Activated CD4-positive, alpha-beta T cell treated with anti-CD3 and anti-CD28 coated beads, Interleukin-2, amount 50 U/mL, for 24 hours (primary cell): ENCODE data around the gene DIAPH2.

Experiments
- DNase-seq, 2 donors: peaks; one replicate each; pipeline ENCODE4 v3.0.0-alpha.2; 2020; ENCODE audit warnings: low read depth in 1 of 2, low spot score in 1 of 2

DIAPH2 gene

DNA sequence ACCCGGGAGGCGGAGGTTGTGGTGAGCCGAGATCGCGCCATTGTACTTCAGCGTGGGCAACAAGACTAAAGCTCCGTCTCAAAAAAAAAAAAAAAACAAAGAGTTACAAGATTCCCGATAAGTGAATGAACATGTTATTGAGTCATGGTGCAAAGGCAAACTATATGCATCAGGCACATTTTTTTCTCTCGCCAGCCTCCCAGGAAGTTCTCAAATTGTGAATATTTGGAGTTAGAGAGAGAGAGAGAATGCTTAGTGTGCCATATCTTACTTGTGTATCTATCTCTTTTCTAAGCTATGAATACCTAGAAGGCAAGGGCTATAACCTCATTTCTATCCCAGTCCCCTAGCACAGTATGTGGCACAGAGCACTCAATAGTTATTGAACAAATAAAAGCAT, 599.9 kb downstream of the DIAPH2 start:
- no peak for DNase-seq

DNA sequence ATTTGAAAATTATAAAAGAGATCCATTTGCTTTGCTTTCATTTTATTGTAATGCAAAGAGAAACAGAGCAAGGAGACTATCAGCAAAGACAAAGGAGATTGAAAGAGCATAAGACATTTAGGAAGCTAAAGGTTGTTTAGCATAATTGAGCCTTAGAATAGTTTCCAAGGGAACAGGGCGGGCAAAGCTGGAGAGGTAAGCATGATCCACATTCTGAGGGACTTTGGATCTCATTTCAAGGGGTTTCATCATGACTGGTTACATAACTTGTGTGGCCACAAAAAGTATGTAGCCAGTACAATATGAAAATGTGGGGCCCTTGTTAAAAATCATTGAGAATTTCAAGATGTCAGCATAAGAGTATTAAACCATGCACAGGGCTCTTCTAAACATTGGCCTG, 605.6 kb downstream of the DIAPH2 start:
- DNase-seq = no peak

- DNase-seq = no peak
Observed at GRCh38 chrX:97294041-97294440, 609.4 kb downstream of the DIAPH2 start.

GRCh38 chrX:97295954-97296353, 611.3 kb downstream of the DIAPH2 start:
- DNase-seq = no peak

GRCh38 chrX:97306771-97307470, 622.3 kb downstream of the DIAPH2 start:
- no peak for DNase-seq

GRCh38 chrX:97308171-97308570, 623.5 kb downstream of the DIAPH2 start:
- DNase-seq = no peak

DNA sequence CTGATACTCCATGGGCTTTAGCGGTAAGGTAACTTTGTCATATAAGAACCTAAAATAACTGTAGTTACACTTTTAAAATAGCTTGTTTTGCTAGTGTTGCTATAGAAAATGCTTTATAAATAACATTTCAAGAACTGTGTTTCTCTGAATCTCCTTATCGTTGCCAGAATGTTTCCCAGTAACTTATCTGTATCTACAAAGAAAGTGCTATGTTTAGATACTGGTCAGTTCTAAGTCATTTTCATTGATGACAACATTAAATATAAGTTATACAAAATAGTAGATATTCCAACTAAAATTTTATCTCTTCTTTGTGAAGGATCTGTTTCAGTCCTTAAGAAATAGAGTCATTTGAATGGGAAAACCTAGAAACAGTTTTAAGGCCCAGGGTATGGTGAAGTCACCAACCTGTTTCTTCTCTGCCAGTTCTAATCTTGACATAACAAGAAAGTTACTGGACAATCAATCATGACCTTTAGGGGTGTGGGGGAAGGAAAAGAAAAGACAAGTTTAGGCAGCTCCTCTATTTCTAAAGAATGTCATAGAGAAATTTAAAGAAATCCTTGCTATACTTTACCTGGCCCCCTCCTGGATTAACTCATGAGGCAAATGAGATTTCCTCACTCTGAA, 625.0 kb downstream of the DIAPH2 start:
- no peak for DNase-seq

DNA sequence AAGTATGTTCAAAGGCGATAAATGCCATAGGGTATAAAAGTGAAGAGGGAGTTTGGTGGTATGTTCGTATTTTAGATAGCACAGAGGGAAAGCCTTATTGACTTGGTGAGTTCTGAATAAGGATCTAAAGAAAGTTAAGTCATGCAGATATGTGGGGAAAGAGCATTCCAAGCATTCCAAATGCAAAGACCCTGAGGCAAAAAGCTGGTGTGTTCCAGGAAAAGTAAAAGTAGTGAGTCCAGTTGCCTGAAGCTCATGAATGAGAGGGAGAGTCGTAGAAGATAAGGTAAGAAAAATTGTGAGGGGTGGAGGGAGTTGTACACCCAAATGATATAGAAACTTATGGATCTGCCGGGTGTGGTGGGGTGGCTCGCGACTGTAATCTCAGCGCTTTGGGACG, 625.7 kb downstream of the DIAPH2 start:
- no peak for DNase-seq

- DNase-seq = no peak
Observed at GRCh38 chrX:97311066-97311778, 626.6 kb downstream of the DIAPH2 start.

- DNase-seq = no peak
Observed at GRCh38 chrX:97314345-97314744, 629.7 kb downstream of the DIAPH2 start.

DNA sequence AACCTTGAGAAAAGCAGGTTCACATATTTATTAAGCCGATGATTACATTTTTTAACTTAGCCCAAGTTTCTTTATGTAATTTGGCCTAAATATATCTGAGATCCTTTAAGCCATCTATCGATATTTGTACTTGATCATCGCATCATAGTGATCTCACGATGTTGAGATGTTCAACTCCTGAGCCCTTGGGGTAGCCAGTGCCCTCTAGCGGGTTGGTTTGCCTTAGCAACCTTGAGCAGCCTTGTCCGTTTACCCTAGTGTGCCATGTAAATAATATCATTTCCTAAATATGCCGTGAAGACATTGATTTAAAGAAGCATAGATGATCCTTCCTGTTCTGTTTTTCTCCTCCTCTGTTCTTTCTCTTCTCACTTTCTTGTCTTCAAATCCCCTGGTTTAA, 631.3 kb downstream of the DIAPH2 start:
- no peak for DNase-seq

DNA sequence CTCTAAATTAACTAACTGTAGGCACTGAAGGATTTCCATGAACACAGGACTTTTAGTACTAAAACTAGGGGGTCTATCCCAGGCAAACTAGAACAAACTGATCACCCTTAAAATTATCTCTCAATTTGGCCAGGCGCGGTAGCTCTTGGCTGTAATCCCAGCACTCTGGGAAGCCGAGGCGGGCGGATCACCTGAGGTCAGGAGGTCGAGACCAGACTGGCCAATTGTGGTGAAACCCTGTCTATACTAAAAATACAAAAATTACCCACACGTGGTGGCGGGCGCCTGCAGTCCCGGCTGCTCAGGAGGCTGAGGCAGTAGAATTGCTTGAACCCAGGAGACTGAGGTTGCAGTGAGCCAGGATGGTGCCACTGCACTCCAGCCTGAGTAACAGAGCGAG, 635.7 kb downstream of the DIAPH2 start:
- no peak for DNase-seq

- no peak for DNase-seq
Observed at GRCh38 chrX:97322401-97322800, 637.8 kb downstream of the DIAPH2 start.

GRCh38 chrX:97326456-97326855, 641.8 kb downstream of the DIAPH2 start:
- DNase-seq = no peak

DNA sequence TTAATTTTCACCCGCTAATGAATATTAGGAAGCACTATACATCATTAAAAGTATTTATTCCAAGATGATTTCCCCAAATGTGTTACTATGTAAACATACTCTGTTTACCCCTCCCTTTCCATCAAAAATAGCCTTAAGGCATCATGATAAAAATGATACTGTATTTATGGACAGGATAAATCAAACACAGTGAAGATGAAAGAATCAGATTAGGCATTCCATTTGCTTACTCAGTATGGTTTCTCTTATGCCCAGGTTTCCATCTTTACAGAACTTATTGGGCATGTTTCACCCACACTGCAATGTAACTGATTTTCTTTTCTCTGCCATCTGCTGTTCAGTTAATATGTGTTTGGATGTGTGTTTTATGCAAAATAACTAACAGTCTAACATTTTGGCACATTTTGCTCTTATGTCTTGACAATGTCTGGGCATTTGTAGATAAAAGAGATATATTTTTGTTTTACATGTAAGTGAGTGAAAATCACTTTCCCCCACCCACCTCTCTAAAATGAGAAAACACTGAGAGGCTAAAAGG, 644.3 kb downstream of the DIAPH2 start:
- no peak for DNase-seq

DNA sequence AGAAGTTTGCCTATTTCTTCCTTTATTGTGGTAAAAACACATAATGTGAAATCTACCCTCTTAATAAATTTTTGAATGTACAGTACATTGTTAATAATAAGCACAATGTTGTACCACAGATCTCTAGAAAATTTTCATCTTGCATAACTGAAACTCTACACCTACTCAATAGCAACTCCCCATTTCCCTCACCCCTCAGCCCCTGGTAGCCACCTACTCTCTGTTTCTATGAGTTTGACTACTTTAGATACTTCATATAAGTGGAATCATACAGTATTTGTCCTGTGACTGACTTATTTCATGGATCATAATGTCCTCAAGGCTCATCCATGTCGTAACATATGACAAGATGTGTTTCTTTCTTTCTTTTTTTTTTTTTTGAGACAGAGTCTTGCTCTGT, 645.5 kb downstream of the DIAPH2 start:
- DNase-seq = no peak

GRCh38 chrX:97332963-97333362, 648.3 kb downstream of the DIAPH2 start:
- no peak for DNase-seq

GRCh38 chrX:97334850-97335249, 650.2 kb downstream of the DIAPH2 start:
- DNase-seq = no peak

DNA sequence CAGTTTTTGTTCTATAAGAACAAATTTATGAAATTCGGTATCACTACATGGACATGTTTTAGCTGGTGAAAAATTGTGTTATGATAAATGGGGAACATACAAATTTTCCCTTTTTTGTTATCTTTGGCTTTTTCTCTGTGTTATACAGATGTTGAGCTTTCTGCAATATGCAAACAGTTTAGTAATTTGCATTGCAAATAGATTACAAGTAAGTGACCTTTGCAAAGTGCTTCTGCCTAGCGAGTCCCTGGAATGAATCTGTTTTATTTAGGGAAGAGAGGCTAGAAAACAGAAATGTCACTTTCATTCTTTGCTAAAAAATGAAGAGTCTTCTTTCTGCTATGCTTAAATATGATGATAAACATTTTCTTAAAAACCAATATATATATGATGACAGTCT, 660.1 kb downstream of the DIAPH2 start:
- no peak for DNase-seq

DNA sequence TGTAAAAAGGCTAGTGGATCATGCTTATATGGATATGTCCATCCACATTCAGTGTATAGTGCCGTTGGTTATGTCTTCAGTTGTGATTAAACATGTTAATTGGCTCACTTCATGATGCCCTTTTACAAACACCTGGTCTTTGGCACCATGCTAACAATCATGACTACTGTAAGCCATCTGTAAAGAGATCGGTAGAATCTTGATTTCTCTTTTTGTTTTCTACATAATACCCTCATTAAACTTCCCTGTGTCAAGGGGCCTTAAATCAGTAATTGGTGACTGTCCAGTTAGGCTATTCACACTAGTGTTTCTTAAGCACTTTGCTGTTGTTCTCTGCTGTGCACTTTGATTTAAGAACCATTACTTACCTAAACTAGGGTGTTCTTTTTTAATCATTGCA, 674.3 kb downstream of the DIAPH2 start:
- no peak for DNase-seq

GRCh38 chrX:97363843-97364242, 679.2 kb downstream of the DIAPH2 start:
- DNase-seq = no peak

DNA sequence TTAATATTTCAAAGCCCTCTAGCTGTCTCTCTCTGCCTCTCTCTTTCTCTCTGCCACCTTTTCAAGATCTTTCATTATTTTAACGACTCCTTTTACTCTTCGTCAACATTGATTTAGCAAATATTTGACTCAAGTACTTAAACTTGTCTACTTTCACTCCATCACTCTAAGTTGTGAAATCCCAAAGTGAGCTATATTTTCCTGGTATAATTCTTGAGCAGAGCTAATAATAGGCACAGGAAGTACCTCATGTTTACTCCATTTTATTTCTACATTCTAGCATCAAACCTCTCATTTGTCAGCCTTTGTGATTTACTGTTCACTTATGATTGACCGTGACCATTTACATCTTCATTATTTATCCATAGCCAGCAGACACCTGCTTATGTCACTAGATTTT, 681.6 kb downstream of the DIAPH2 start:
- no peak for DNase-seq
